ENCODE results near the gene FHIP1A. TPM values are rescaled to one million over a fixed set of nuclear protein-coding genes. Genes with fewer than 3 reads are reported as not detected.
"Not testable (repeated sequence)": the region's sequence is repeated elsewhere in the genome, so short reads cannot be mapped to it uniquely, and the experiment has no call there.

FHIP1A gene
- 0.14 TPM for polyA plus RNA-seq (2013, experiment 1 of 2; ENCODE audit: insufficient read length)
- polyA plus RNA-seq (2013, experiment 2 of 2; ENCODE audit: insufficient read length): 0.11 TPM

GRCh38 chr4:151408630-151409469 is at the start of gene FHIP1A:
Gene FHIP1A, plus strand, starts transcription at chr4:151409176. Its CDS starts 157,084 bp downstream, at chr4:151566260.
- peak; percentile 54 for DNase-seq

DNA sequence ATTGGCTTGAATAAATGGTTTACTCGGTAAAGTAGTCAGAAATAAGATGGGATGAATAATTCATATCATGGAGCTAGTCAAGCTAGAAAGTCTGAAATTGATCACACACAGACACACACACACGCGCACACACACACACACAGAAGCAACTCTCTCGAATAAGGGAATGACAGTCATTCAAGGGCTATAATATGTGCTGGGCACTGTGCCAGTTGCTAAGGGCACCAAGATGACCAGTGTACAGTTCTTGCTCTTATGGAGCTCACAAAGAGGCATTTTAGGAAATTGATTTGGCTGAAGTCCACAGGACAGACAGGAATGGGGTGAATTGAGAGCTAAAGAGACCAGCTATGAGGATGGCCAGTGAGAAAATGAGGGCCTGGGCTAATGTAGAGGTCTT is 49.4 kb upstream of the FHIP1A start:
- DNase-seq: no peak

- no peak for DNase-seq
These were observed 47.9 kb upstream of the FHIP1A start for GRCh38 chr4:151361126-151361525.

GRCh38 chr4:151361966-151362365 is 47.0 kb upstream of the FHIP1A start:
- DNase-seq: no peak

DNA sequence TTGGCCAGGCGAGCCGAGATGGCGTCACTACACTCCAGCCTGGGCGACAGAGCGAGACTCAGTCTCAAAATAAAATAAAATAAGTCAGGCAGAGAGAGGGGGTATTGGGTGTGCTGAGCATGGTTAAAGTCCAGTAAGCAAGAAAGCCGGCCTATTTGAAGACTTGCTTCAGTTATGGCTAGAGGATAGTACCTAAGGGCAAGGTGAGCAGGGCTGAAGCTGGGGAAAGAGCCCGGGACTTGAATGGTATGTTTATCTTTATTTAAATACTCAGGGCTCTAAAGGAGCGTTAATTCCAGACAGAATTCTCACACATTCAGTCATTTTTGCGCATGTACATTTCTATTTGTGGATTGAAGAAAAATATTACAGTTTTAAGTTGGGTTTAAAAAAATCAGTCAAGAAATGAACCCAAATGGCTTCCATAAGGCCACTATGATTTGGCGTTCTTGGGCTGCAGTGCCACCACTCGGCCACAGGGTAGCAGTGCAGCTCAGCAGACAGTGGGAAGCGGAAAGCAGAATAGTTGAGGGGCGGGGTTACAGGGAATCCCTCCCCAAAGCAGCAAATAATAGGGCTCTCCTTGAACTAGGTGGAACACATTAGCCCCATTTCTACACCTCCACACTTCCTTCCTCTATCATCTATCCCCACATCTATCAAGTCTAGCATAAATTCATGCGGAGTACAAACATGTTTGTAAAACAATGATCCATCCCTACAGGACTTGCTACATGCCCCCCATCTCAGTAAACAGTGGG is 46.4 kb upstream of the FHIP1A start:
- DNase-seq: peak; percentile 77

DNA sequence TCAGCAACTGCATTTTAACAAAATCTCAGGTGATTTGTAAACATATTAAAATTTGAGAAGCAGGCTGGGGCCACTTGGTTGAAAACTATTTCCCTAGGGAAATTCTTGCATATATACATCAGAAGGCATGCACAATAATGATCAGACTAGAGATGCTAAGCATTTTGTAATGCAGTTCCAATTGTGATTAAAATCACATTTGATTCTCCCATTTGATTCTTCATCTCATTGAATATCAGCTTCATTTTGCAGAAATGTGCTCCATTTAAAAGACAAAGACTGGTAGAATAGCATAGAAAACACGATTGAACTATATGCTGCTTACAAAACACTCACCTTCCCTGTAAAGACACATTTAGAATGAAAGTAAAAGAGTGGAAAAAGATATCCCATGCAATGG is 32.4 kb upstream of the FHIP1A start:
- DNase-seq: no peak

GRCh38 chr4:151389311-151389710 is 19.7 kb upstream of the FHIP1A start:
- DNase-seq: peak; percentile 57

GRCh38 chr4:151389799-151390198 is 19.2 kb upstream of the FHIP1A start:
- not testable (repeated sequence) for DNase-seq

DNA sequence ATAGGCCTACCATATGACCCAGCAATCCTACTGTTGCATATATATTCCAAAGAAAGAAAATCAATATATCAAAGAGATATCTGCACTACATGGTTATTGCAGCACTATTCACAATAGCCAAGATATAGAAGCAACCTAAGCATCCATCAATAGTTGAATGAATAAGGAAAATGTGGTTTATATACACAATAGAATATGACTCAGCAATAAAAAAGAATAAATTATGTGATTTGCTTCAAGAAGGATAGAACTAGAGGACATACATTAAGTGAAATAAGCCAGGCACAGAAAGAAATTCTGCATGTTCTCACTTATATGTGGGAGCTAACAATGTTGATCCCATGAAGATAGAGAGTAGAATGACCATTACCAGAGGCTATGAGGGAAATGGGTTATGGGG is 13.1 kb upstream of the FHIP1A start:
- DNase-seq: no peak

GRCh38 chr4:151400343-151400742 is 8.6 kb upstream of the FHIP1A start:
- DNase-seq: no peak

DNA sequence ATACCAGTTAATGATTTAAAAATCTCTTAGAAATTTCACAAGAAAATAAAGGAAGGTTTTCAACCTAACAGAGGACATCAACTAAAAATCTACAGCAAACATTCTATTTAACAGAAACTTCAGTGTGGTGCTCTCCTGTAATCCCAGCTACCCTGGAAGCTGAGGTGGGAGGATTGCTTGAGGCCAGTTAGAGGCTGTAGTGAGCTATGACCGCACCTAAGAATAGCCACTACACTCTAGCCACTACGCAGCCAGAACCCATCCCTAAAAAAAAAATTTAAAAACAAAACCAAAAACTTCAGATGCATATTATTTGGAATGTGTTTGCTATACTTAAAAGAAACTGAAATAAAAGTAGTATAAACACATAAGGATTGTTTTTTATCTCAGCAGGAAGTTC is 7.2 kb upstream of the FHIP1A start:
- DNase-seq: no peak

DNA sequence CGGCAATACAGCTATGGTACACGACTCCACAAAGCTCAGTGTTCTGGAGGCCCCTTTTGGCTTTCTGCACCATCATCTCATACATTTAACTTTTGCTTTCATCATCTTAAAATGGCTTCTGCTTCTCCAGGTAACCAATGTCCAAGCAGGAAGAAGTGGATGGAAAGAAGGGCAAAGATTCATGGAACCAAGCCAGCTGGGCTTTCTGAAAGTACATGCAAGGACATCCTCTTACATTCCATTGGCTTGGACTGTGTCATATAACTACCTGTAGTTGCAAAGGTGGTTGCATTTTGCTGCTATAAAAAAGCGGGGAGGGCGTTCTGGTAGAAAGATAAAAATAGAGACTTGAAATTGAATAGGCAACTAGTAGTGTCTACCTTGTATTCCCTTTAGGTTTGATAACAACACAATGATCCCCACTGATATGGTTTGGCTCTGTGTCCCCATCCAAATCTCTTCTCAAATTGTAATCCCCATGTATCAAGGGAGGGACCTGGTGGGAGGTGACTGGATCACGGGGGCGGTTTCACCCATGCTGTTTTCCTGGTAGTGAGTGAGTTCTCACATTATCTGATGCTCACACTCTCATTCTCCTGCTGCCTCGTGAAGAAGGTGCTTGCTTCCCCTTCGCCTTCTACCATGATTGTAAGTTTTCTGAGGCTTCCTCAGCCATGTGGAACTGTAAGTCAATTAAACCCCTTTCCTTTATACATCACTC is 6.7 kb upstream of the FHIP1A start:
- no peak for DNase-seq

GRCh38 chr4:151403656-151404055 is 5.3 kb upstream of the FHIP1A start:
- DNase-seq: no peak

DNA sequence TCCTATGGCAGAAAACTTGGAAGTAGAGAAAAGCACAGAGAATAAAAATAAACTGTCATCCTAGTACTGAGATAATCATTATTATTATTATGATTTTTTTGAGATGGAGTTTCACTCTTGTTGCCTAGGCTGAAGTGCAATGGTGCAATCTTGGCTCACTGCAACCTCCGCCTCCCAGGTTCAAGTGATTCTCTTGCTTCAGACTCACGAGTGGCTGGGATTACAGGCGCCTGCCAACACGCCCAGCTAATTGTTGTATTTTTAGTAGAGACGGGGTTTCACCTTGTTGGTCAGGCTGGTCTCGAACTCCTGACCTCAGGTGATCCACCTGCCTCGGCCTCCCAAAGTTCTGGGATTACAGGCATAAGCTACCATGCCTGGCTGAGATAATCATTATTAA is 4.2 kb upstream of the FHIP1A start:
- not testable (repeated sequence) for DNase-seq

DNA sequence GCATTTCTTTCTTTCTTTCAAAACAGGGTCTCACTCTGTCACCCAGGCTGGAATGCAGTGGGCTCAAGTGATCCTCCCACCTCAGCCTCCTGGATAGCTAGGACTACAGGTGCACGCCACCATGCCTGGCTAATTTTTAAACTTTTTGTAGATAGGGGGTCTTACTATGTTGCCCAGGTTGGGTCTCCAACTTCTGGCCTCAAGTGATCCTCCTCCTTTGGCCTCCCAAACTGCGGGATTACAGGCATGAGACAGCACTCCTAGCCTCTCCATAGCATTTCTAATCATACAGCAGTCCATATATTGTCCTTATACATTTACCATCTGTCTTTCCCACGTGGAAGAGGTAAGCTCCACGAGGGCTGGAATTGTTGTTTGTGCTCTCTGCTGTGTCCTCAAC is 2.0 kb upstream of the FHIP1A start:
- no peak for DNase-seq

DNA sequence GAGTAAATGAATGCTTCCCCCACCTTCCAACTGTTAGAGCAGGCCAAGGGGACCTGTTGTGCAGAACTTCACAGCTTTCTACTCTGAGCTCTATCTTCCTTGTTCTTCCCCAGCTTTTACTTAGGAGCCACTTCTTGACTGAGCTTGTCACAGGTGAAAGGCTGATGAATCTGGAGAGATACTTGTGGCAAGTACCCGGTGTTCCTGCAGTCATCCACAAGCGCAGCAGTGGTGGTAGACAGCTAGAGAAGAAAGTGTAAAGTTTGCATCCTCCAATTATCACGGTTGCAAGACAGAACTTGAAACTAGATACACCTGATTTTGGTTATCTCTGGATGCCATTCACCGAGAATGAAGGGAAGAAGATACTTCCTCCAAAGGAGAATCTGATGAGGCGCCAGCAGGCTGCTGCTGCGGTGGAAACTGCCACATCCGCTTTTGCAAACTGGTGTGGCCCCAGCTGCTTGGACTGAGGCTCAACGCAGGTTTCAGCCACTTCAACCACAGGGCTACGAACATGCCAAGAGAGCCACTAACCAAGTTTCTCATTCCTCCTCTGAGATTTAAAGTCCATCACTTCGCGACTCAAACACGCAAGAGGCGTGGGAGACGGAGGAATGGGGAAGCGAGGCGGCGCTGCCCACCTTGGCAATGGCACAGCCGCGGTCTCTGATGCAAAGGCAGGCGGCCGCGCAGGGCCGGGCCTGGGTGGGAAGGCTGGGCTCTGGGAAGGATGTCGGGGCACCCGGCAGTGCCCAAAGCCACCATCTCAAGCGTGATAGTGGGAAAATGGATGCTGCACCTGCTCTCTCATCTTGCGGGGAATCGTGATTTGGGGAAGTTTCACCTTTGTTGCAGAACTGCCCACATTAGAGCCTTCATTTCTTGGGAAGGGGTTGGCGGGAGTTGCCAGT is 1.3 kb upstream of the FHIP1A start:
- DNase-seq: no peak

GRCh38 chr4:151408380-151408629 is 671 bp upstream of the FHIP1A start:
- no peak for DNase-seq

- DNase-seq: no peak
These were observed 716 bp downstream of the FHIP1A start for GRCh38 chr4:151409470-151410313.

DNA sequence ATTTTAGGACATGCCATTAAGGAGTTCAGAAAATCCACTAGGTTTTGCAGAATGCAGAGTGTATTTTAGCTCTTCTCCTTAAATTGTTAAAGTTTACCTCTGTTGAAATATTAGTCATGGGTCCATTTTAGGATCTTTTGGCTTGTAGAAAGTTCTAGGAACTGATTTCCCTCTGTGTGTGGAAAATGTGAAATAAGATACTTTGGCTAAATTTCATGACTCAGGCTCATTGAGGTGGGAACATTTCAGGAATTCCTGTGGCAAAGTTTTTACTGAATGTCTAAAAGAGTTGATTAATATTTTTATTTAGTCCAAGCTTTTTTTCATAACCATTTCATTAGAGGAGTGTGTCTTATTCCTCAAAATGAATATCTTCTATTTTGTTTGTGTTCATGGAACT is 7.0 kb downstream of the FHIP1A start:
- peak; percentile 83 for DNase-seq

- no peak for DNase-seq
These were observed 8.2 kb downstream of the FHIP1A start for GRCh38 chr4:151417164-151417571.

DNA sequence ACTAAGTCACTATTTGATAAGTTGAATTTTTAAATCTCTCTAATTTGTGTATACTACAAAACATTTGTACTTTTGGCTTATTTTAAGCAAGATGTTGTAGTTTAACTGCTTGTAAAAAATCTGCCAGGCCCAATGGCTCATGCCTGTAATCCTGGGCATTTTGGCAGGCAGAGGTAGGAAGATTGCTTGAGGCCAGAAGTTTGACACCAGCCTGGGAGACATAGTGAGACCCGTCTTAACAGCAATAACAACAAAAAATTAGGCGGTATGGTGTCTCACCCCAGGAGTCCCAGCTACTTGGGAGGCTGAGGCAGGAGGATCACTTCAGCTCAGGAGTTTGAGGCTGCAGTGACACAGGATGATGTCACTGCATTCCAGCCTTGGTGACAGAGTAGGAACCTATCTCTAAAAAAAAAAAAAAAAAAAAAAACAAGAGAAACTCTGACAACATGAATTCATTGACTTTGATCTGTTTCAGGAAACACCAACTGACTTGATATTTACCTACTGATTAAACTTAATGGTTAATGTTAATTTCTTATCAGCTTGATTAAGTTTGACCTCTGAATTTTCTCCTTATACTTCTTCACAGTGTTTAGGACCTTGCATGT is 8.9 kb downstream of the FHIP1A start:
- DNase-seq: no peak
